ENCODE measurements around the gene KLF5.

- no peak for TF ChIP-seq ATF2 (IDR thresholded peaks at IDR 0.05; ENCODE audit: low read length)
- TF ChIP-seq SIN3A (IDR thresholded peaks at IDR 0.05; ENCODE audit: low read depth, low read length) = no peak
- TF ChIP-seq BHLHE40 (IDR thresholded peaks at IDR 0.05; ENCODE audit: borderline replicate concordance in 1 of 2, low read depth in 2 of 2, low read length in 1 of 2) = peak in 1 of 2 experiments; percentile 65; a peak in 2 of 4 replicates
- TF ChIP-seq KAT2A (conservative IDR thresholded peaks at IDR 0.05; ENCODE audit: control insufficient read depth, low read depth, low read length) = no peak
- TF ChIP-seq RAD21 (IDR thresholded peaks at IDR 0.05; ENCODE audit: insufficient read depth, low read depth, low read length) = no peak
- TF ChIP-seq CBX5 (IDR thresholded peaks at IDR 0.05; ENCODE audit: low read depth) = no peak
Observed at GRCh38 chr13:73107970-73108369, 49.2 kb downstream of the KLF5 start.

Measured in GM12878 (cell line).